HepG2 (cell line): ENCODE measurements around the gene SMTN. TPM values are rescaled to one million over a fixed set of nuclear protein-coding genes. Genes with fewer than 3 reads are reported as not detected.
A peak's percentile ranks its signal among the peaks of the same experiment; 100 is the strongest.

ENCODE experiments used
- ATAC-seq: fragments of 200-7000 bp; cut with Tn5 transposase; 3 replicates; pipeline ENCODE4 v1.9.1; 2020; ENCODE audit warnings: mild to moderate bottlenecking, moderate library complexity
- BruUV-seq: library from RNA; stranded (reverse); fragments of 400-500 nt; replicated peaks from 2 replicates; lab custom pipeline; 2021; lab: Mats Ljungman, UMichigan
- CTCF ChIA-PET: fragments of 300-600 bp; formaldehyde crosslinking; extraction: SDS; loops from one replicate; lab custom pipeline; 2021; ENCODE audit warnings: low total read pairs, inconsistent platforms, low intra/inter-chr PET ratio; lab: Yijun Ruan, JAX
- POLR2A ChIA-PET: fragments of 350-600 bp; sonication (Branson Sonifier 250); formaldehyde crosslinking; loops from one replicate; lab custom pipeline; 2020; ENCODE audit warnings: antibody characterized with exemption, inconsistent platforms; lab: Yijun Ruan, JAX
- DNase-seq: peaks from one replicate; pipeline ENCODE4 v3.0.0-alpha.2; 2015; ENCODE audit warnings: low spot score
- FAIRE-seq: peaks from 3 replicates; lab custom pipeline; 2011; peaks lifted over from hg19 to GRCh38; lab: Jason Lieb, UNC
- H2AFZ ChIP-seq: one replicate; pipeline ENCODE4 v1.6.1; 2011; ENCODE audit warnings: low read length, inconsistent platforms
- H3K27ac ChIP-seq: fragments of 300-600 bp; 3 replicates; pipeline ENCODE4 v1.8.0; 2011; ENCODE audit warnings: mixed run types, mild to moderate bottlenecking, mixed read lengths, low read length, inconsistent platforms; ENCODE audit not compliant: insufficient read depth; ENCODE audit errors: extremely low read length
- H3K27me3 ChIP-seq, 2 experiments: fragments of 200-600 bp in 1 of 2; 2 replicates in 1 of 2; 3 replicates in 1 of 2; pipeline versions ENCODE4 v1.6.0 to v1.8.0; 2011; ENCODE audit warnings: low read length in 2 of 2, mild to moderate bottlenecking in 2 of 2, moderate library complexity in 2 of 2, inconsistent platforms in 1 of 2; ENCODE audit not compliant: insufficient read depth in 2 of 2, control insufficient read depth in 1 of 2
- H3K36me3 ChIP-seq, 2 experiments: fragments of 200-600 bp in 1 of 2; replicated peaks in 1 of 2; 2 replicates in 1 of 2; 3 replicates in 1 of 2; pipeline versions ENCODE4 v1.5.1 to v1.8.0; 2011; ENCODE audit warnings: low read length in 2 of 2, inconsistent platforms in 1 of 2; ENCODE audit not compliant: insufficient read depth in 2 of 2, control insufficient read depth in 1 of 2
- H3K4me1 ChIP-seq: 2 replicates; pipeline ENCODE4 v1.5.1; 2012; ENCODE audit warnings: low read length, inconsistent platforms; ENCODE audit not compliant: insufficient read depth
- H3K4me2 ChIP-seq: 2 replicates; pipeline ENCODE4 v1.6.0; 2011; ENCODE audit warnings: low read depth, low read length, inconsistent platforms
- H3K4me3 ChIP-seq, 3 experiments: fragments of 200-600 bp in 1 of 3; sonication (generic), shearing (Covaris generic) in 1 of 3; replicated peaks in 1 of 3; 2 replicates each; pipeline ENCODE4 v1.5.1; 2011 to 2016; ENCODE audit warnings: low read length in 3 of 3, inconsistent platforms in 2 of 3, low read depth in 2 of 3, mild to moderate bottlenecking in 2 of 3, control low read depth in 1 of 3, mixed read lengths in 1 of 3; ENCODE audit not compliant: insufficient read depth in 1 of 3
- H3K79me2 ChIP-seq: one replicate; pipeline ENCODE4 v1.6.1; 2011; ENCODE audit warnings: low read length, inconsistent platforms; ENCODE audit not compliant: insufficient read depth
- H3K9ac ChIP-seq: 2 replicates; pipeline ENCODE4 v1.6.0; 2011; ENCODE audit warnings: mild to moderate bottlenecking, low read depth, low read length, inconsistent platforms; ENCODE audit not compliant: insufficient read depth
- H3K9me3 ChIP-seq: 2 replicates; pipeline ENCODE4 v1.5.1; 2012; ENCODE audit warnings: mild to moderate bottlenecking, low read length
- H4K20me1 ChIP-seq: 2 replicates; pipeline ENCODE4 v1.6.0; 2011; ENCODE audit warnings: inconsistent platforms, mild to moderate bottlenecking, low read length, moderate library complexity; ENCODE audit not compliant: insufficient read depth
- AGO1 ChIP-seq: fragments of 200-400 bp; formaldehyde crosslinking; IDR thresholded peaks from 2 replicates; pipeline ENCODE4 v1.6.1; 2017; ENCODE audit warnings: mild to moderate bottlenecking, low read depth, low read length, moderate library complexity; ENCODE audit not compliant: poor library complexity, severe bottlenecking
- CEBPB ChIP-seq: IDR thresholded peaks from 2 replicates; pipeline ENCODE4 v1.6.1; 2011; ENCODE audit warnings: low read depth, low read length, improper control_type of control experiment, borderline replicate concordance
- HOXA3 ChIP-seq: sonication (generic); formaldehyde crosslinking; IDR thresholded peaks from 2 replicates; pipeline ENCODE4 v1.5.0; 2020; ENCODE audit warnings: missing genetic modification reagents
- MLX ChIP-seq: IDR thresholded peaks from 2 replicates; pipeline ENCODE4 v1.6.1; 2016
- NFYC ChIP-seq: IDR thresholded peaks from 2 replicates; pipeline ENCODE4 v1.6.1; 2016; ENCODE audit warnings: missing genetic modification reagents, missing compliant biosample characterization
- SMAD1 ChIP-seq: sonication (generic); formaldehyde crosslinking; IDR thresholded peaks from 2 replicates; pipeline ENCODE4 v1.4.0; 2020; ENCODE audit warnings: missing genetic modification reagents, low read depth, mild to moderate bottlenecking, borderline replicate concordance
- TBX2 ChIP-seq: sonication (generic); formaldehyde crosslinking; IDR thresholded peaks from 2 replicates; pipeline ENCODE4 v1.5.0; 2020; ENCODE audit warnings: missing genetic modification reagents, mild to moderate bottlenecking, borderline replicate concordance
- TMF1 ChIP-seq: sonication (generic); formaldehyde crosslinking; IDR thresholded peaks from 2 replicates; pipeline ENCODE4 v1.8.1; 2022; ENCODE audit warnings: low read depth, missing genetic modification reagents
- YY1 ChIP-seq: IDR thresholded peaks from 2 replicates; pipeline ENCODE4 v1.6.1; 2011; ENCODE audit warnings: low read length, low read depth, moderate library complexity, mild to moderate bottlenecking; ENCODE audit not compliant: insufficient read depth, insufficient replicate concordance
- ZKSCAN1 ChIP-seq: fragments of 150-350 bp; IDR thresholded peaks from 2 replicates; pipeline ENCODE4 v1.6.1; 2014; ENCODE audit warnings: low read length
- ZNF282 ChIP-seq: fragments of 450-650 bp; IDR thresholded peaks from 2 replicates; pipeline ENCODE4 v1.6.1; 2018; ENCODE audit not compliant: partially characterized antibody
- ZNF547 ChIP-seq: sonication (generic); formaldehyde crosslinking; IDR thresholded peaks from 2 replicates; pipeline ENCODE4 v1.5.1; 2020; ENCODE audit warnings: mild to moderate bottlenecking, missing genetic modification reagents
- WGBS: methylation state at CpG from one replicate; pipeline ENCODE4 v1.1.6; 2017; ENCODE audit warnings: low lambda C conversion rate; 5-methylcytosine and 5-hydroxymethylcytosine counted together
- in situ Hi-C: cut with HindIII; loops from 2 replicates; pipeline ENCODE4 v1.10.0; 2017; ENCODE audit warnings: low pct_unique_long_range_greater_than_20kb; ENCODE audit not compliant: extremely low pct_ligation_motif_present
- intact Hi-C: fragments of 100-400 bp; cut with micrococcal nuclease; formaldehyde crosslinking; loops from one replicate; pipeline ENCODE4 v1.10.0; 2022; ENCODE audit not compliant: unreplicated experiment
- polyA plus RNA-seq, 8 experiments: library from polyadenylated mRNA; depleted of rRNA in 3 of 8; stranded (reverse) in 7 of 8; unstranded in 1 of 8; fragments of >200 nt; fragmentation: Illumina TruSeq in 4 of 8; extraction: Trizol in 4 of 8; gene quantifications; 2 replicates each; pipeline versions ENCODE4 v1.2.1 to v1.2.3, GENCODE V29; 2011 to 2016; ENCODE audit warnings: low read depth in 4 of 8, missing spikeins in 1 of 8, mixed read lengths in 1 of 8; ENCODE audit not compliant: insufficient read depth in 1 of 8
- total RNA-seq, 5 experiments: library from RNA; depleted of rRNA; stranded (reverse); fragments of >200 nt; fragmentation: Illumina TruSeq; extraction: Trizol; gene quantifications; 2 replicates each; pipeline ENCODE4 v1.2.3, GENCODE V29; 2016; ENCODE audit warnings: low read depth in 1 of 5
- TF ChIP-seq, protein P1 (sequence below): sonication (generic); formaldehyde crosslinking; IDR thresholded peaks from 2 replicates; pipeline ENCODE4 v1.4.0; 2020; ENCODE audit warnings: mild to moderate bottlenecking, missing genetic modification reagents
- TF ChIP-seq, protein P2 (sequence below): IDR thresholded peaks from 2 replicates; pipeline ENCODE4 v1.6.1; 2016; ENCODE audit warnings: control low read depth

SMTN gene
- total and polyA plus RNA-seq, 2 of the 13 experiments (the other 11 are each of a cell fraction or from before 2014, with no cell fraction given): 14.7 to 26.1 TPM

DNA sequence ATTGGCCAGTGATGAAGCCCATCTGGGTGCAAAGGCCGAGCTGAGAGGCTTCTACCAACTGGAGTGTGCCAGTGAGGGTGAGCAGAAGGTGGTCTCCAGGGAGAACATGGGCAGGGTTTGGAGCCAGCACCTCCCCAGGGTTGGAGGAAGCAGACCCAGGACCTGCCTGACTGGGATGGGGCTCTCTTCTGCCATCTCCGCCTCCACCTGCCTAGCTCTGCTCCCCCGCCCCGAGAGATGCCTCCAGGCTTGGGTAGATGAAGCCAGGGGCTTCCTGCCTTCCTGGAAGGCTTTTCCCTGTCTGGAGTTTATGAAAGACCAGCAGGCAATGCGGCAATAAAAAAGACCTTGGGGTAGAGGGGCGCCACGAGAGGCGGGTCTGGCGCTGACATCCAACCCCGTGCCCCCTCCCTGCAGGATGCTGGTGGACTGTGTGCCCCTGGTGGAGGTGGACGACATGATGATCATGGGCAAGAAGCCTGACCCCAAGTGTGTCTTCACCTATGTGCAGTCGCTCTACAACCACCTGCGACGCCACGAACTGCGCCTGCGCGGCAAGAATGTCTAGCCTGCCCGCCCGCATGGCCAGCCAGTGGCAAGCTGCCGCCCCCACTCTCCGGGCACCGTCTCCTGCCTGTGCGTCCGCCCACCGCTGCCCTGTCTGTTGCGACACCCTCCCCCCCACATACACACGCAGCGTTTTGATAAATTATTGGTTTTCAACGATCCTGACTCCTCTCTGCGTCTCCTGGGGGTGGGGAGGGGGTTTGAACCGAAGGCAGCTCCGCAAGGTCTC is 23.0 kb downstream of the SMTN start:
- Histone ChIP-seq H3K27me3 (no peaks in the 10 kb centered on the region), H3K4me3 (no peak overlapping the region), H3K27ac (no peak overlapping the region), H4K20me1 (no peaks in the 10 kb centered on the region), H3K36me3 (peaks cover 1 to 14% of the 10 kb centered on the region in 2 experiments; a peak in 3 of 5 replicates), H3K79me2 (no peaks in the 10 kb centered on the region), H2AFZ (no peak overlapping the region), H3K9ac (no peak overlapping the region), H3K4me1 (peaks cover 39% of the 10 kb centered on the region), H3K9me3 (no peaks in the 10 kb centered on the region), H3K4me2 (no peak overlapping the region)
- no peak for ATAC-seq
- TF ChIP-seq, protein P1, sequence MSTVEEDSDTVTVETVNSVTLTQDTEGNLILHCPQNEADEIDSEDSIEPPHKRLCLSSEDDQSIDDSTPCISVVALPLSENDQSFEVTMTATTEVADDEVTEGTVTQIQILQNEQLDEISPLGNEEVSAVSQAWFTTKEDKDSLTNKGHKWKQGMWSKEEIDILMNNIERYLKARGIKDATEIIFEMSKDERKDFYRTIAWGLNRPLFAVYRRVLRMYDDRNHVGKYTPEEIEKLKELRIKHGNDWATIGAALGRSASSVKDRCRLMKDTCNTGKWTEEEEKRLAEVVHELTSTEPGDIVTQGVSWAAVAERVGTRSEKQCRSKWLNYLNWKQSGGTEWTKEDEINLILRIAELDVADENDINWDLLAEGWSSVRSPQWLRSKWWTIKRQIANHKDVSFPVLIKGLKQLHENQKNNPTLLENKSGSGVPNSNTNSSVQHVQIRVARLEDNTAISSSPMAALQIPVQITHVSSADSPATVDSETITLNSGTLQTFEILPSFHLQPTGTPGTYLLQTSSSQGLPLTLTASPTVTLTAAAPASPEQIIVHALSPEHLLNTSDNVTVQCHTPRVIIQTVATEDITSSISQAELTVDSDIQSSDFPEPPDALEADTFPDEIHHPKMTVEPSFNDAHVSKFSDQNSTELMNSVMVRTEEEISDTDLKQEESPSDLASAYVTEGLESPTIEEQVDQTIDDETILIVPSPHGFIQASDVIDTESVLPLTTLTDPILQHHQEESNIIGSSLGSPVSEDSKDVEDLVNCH: no peak
- TF ChIP-seq CEBPB: 0 out of 2 replicates have a peak, but pooled peaks have one; percentile 9
- peak; percentile 44 for TF ChIP-seq AGO1
- ChIA-PET CTCF (no interaction called here), POLR2A (no interaction called here)
- in situ Hi-C loops: loop anchor here (5.0 kb wide), 1 partner anchor 38 kb away; the partner anchor contains the start of gene PLA2G3
- BruUV-seq: no TSS peak
- 90% methylated on average over 23 of the region's 33 CpGs for WGBS
- DNase-seq: no peak
- no peak for FAIRE-seq
- intact Hi-C loops: loop anchor here (1.0 kb wide), 1 partner anchor 32 kb away; no protein-coding TSS in a partner anchor

- POLR2A ChIA-PET: no interaction called here
- ATAC-seq (no peak), FAIRE-seq (no peak), DNase-seq (no peak)
- no TSS peak for BruUV-seq
- Histone ChIP-seq H3K9ac (no peak overlapping the region), H3K4me3 (no peak overlapping the region), H3K27me3 (no peaks in the 10 kb centered on the region), H3K4me1 (peaks cover 39% of the 10 kb centered on the region), H3K27ac (no peak overlapping the region), H3K36me3 (peaks cover 1 to 6% of the 10 kb centered on the region in 2 experiments; a peak in 1 of 5 replicates), H2AFZ (no peak overlapping the region), H3K9me3 (no peaks in the 10 kb centered on the region), H4K20me1 (no peaks in the 10 kb centered on the region), H3K4me2 (no peak overlapping the region), H3K79me2 (no peaks in the 10 kb centered on the region)
- CTCF ChIA-PET: no interaction called here
- 94% methylated on average over 21 of the region's 35 CpGs for WGBS
- intact Hi-C loops: loop anchor here (1.0 kb wide), 1 partner anchor 31 kb away; no protein-coding TSS in a partner anchor
- in situ Hi-C loops: loop anchor here (5.0 kb wide), 1 partner anchor 37 kb away; the partner anchor contains the start of gene PLA2G3
- TF ChIP-seq HOXA3 (CRISPR knock-in tag) (no peak), YY1 (no peak), NFYC (no peak), ZNF282 (no peak), ZNF547 (CRISPR knock-in tag) (no peak), TBX2 (CRISPR knock-in tag) (no peak), ZKSCAN1 (no peak), TMF1 (no peak), MLX (CRISPR knock-in tag) (no peak), SMAD1 (CRISPR knock-in tag) (no peak)
- TF ChIP-seq, protein P2, sequence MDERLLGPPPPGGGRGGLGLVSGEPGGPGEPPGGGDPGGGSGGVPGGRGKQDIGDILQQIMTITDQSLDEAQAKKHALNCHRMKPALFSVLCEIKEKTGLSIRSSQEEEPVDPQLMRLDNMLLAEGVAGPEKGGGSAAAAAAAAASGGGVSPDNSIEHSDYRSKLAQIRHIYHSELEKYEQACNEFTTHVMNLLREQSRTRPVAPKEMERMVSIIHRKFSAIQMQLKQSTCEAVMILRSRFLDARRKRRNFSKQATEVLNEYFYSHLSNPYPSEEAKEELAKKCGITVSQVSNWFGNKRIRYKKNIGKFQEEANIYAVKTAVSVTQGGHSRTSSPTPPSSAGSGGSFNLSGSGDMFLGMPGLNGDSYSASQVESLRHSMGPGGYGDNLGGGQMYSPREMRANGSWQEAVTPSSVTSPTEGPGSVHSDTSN (CRISPR knock-in tag): no peak
These were observed 23.8 kb downstream of the SMTN start for GRCh38 chr22:31104869-31105268.
